ENCODE measurements around the gene AP1B1.

- TF ChIP-seq CTCF (IDR thresholded peaks at IDR 0.05) (no peak), POLR2A (IDR thresholded peaks at IDR 0.05) (no peak)
These were observed 51.4 kb downstream of the AP1B1 start for GRCh38 chr22:29336751-29337490.

Measured in esophagus squamous epithelium (tissue), 4 donors.